Spinal cord (tissue), 10 donors: Measurements from ENCODE around the gene SHC3. TPM values are rescaled to one million over a fixed set of nuclear protein-coding genes. Genes with fewer than 3 reads are reported as not detected.

Source experiments
- DNase-seq, 6 donors: peaks; one replicate each; pipeline versions ENCODE4 v3.0.0 to v3.0.0-alpha.2; 2013 to 2015; ENCODE audit warnings: low spot score in 6 of 6, low read depth in 4 of 6
- H3K27ac ChIP-seq: one replicate; pipeline ENCODE4 v1.5.1; 2013; ENCODE audit warnings: low read depth, low read length, control low read depth
- H3K27me3 ChIP-seq: one replicate; pipeline ENCODE4 v1.6.1; 2013; ENCODE audit warnings: low read length; ENCODE audit not compliant: control insufficient read depth, insufficient read depth
- H3K36me3 ChIP-seq: one replicate; pipeline ENCODE4 v1.6.1; 2013; ENCODE audit warnings: low read length; ENCODE audit not compliant: control insufficient read depth, insufficient read depth
- H3K4me1 ChIP-seq: one replicate; pipeline ENCODE4 v1.6.1; 2013; ENCODE audit warnings: low read length; ENCODE audit not compliant: control insufficient read depth, insufficient read depth
- H3K4me3 ChIP-seq: one replicate; pipeline ENCODE4 v1.5.1; 2013; ENCODE audit warnings: low read depth, low read length, control low read depth
- H3K9me3 ChIP-seq: one replicate; pipeline ENCODE4 v1.6.1; 2013; ENCODE audit warnings: low read length; ENCODE audit not compliant: control insufficient read depth, insufficient read depth
- WGBS: methylation state at CpG from one replicate; pipeline ENCODE4 v1.1.5; 2013; ENCODE audit warnings: missing lambda C conversion rate; ENCODE audit not compliant: insufficient coverage; 5-methylcytosine and 5-hydroxymethylcytosine counted together
- polyA plus RNA-seq, 2 donors: library from polyadenylated mRNA; unstranded; fragments of 120-200 nt; gene quantifications; one replicate each; pipeline ENCODE4 v1.2.1, GENCODE V29; 2013; ENCODE audit not compliant: insufficient read length in 2 of 2
- total RNA-seq, 2 donors: library from RNA; depleted of rRNA in 1 of 2; stranded (reverse); fragments of 120-200 nt in 1 of 2; fragments of >200 nt in 1 of 2; gene quantifications; one replicate each; pipeline versions ENCODE4 v1.2.3 to v1.2.4, GENCODE V29; 2013 to 2014
- donor health status: healthy.

SHC3 gene
- total and polyA plus RNA-seq, 4 donors = 15.5 to 50.3 (median 30.1) TPM

- H3K9me3 ChIP-seq = no peaks in the 10 kb centered on the region
- DNase-seq = peak in 1 of 6 donors; percentile 65
- WGBS = 89% methylated on average over 1 of the region's 4 CpGs
- peak overlapping the region; percentile 25 for H3K27ac ChIP-seq
- peaks cover 68% of the 10 kb centered on the region for H3K4me1 ChIP-seq
- peaks cover 9% of the 10 kb centered on the region for H3K27me3 ChIP-seq
- no peak overlapping the region for H3K4me3 ChIP-seq
- H3K36me3 ChIP-seq = peaks cover 11% of the 10 kb centered on the region
These were observed 181.7 kb downstream of the SHC3 start for GRCh38 chr9:88996921-88997235.

GRCh38 chr9:88996046-88996920 is 182.3 kb downstream of the SHC3 start:
- Histone ChIP-seq H3K27me3 (peaks cover 9% of the 10 kb centered on the region), H3K27ac (peak overlapping the region; percentile 25), H3K36me3 (peaks cover 5% of the 10 kb centered on the region), H3K9me3 (no peaks in the 10 kb centered on the region), H3K4me3 (no peak overlapping the region), H3K4me1 (peaks cover 66% of the 10 kb centered on the region)
- no peak for DNase-seq
- 87% methylated on average over 13 of the region's 14 CpGs for WGBS

- peaks cover 64% of the 10 kb centered on the region for H3K4me1 ChIP-seq
- 71% methylated on average over 3 of the region's 6 CpGs for WGBS
- peak in 2 of 6 donors; percentile 46 to 48 for DNase-seq
- H3K9me3 ChIP-seq = no peaks in the 10 kb centered on the region
- H3K36me3 ChIP-seq = peaks cover 5% of the 10 kb centered on the region
- no peak overlapping the region for H3K27ac ChIP-seq
- H3K27me3 ChIP-seq = peaks cover 9% of the 10 kb centered on the region
- no peak overlapping the region for H3K4me3 ChIP-seq
These were observed 183.0 kb downstream of the SHC3 start for GRCh38 chr9:88995627-88996026.

- peaks cover 64% of the 10 kb centered on the region for H3K4me1 ChIP-seq
- no peak for DNase-seq
- peak overlapping the region; percentile 10 for H3K4me3 ChIP-seq
- peaks cover 9% of the 10 kb centered on the region for H3K27me3 ChIP-seq
- WGBS = no CpG with 5 or more reads among the region's 6 CpGs
- peak overlapping the region; percentile 33 for H3K27ac ChIP-seq
- H3K9me3 ChIP-seq = no peaks in the 10 kb centered on the region
- H3K36me3 ChIP-seq = peaks cover 5% of the 10 kb centered on the region
These were observed 183.4 kb downstream of the SHC3 start for GRCh38 chr9:88995200-88995577.

- Histone ChIP-seq H3K9me3 (no peaks in the 10 kb centered on the region), H3K27me3 (peaks cover 9% of the 10 kb centered on the region), H3K4me1 (peaks cover 64% of the 10 kb centered on the region), H3K4me3 (peak overlapping the region; percentile 72), H3K27ac (peak overlapping the region; percentile 33), H3K36me3 (peaks cover 5% of the 10 kb centered on the region)
- WGBS = 79% methylated on average over 6 of the region's 9 CpGs
- DNase-seq = peak in 1 of 6 donors; percentile 56
These were observed 184.0 kb downstream of the SHC3 start for GRCh38 chr9:88994469-88995199.

GRCh38 chr9:88993871-88994460 is 184.7 kb downstream of the SHC3 start:
- Histone ChIP-seq H3K4me3 (peak overlapping the region; percentile 72), H3K9me3 (no peaks in the 10 kb centered on the region), H3K36me3 (peaks cover 5% of the 10 kb centered on the region), H3K27ac (peak overlapping the region; percentile 10), H3K4me1 (peaks cover 63% of the 10 kb centered on the region), H3K27me3 (peaks cover 9% of the 10 kb centered on the region)
- no peak for DNase-seq
- 91% methylated on average over 10 of the region's 14 CpGs for WGBS

- H3K4me3 ChIP-seq = peak overlapping the region; percentile 72
- peaks cover 56% of the 10 kb centered on the region for H3K4me1 ChIP-seq
- peak overlapping the region; percentile 10 for H3K27ac ChIP-seq
- WGBS = 92% methylated on average over 2 of the region's 2 CpGs
- H3K9me3 ChIP-seq = no peaks in the 10 kb centered on the region
- H3K27me3 ChIP-seq = peaks cover 9% of the 10 kb centered on the region
- no peak for DNase-seq
- H3K36me3 ChIP-seq = peaks cover 5% of the 10 kb centered on the region
These were observed 185.3 kb downstream of the SHC3 start for GRCh38 chr9:88993327-88993726.

- Histone ChIP-seq H3K9me3 (no peaks in the 10 kb centered on the region), H3K36me3 (peaks cover 5% of the 10 kb centered on the region), H3K4me1 (peaks cover 49% of the 10 kb centered on the region), H3K27ac (no peak overlapping the region), H3K4me3 (peak overlapping the region; percentile 72), H3K27me3 (peaks cover 9% of the 10 kb centered on the region)
- no peak for DNase-seq
- WGBS = 29% methylated on average over 1 of the region's 4 CpGs
These were observed 186.1 kb downstream of the SHC3 start for GRCh38 chr9:88992556-88992955.

- Histone ChIP-seq H3K27ac (peak within 1 kb of the TSS; percentile 70), H3K4me1 (peaks cover 39% of the 10 kb centered on the region)
- WGBS = under 1% methylated on average over 65 of the region's 94 CpGs
These were observed 187.3 kb downstream of the SHC3 start, which contains the start of gene S1PR3 for GRCh38 chr9:88991066-88992034. TSS of gene S1PR3 (plus strand) at chr9:88991468. CDS start at chr9:89001201, 9,733 bp downstream.

More at GRCh38 chr9:88991066-88992034, 187.3 kb downstream of the SHC3 start, which contains the start of gene S1PR3:
- no peaks in the 10 kb centered on the region for H3K9me3 ChIP-seq
- peak within 1 kb of the TSS; percentile 72 for H3K4me3 ChIP-seq
- H3K27me3 ChIP-seq = peaks cover 9% of the 10 kb centered on the region
- H3K36me3 ChIP-seq = peaks cover 2% of the 10 kb centered on the region
- peak in 2 of 6 donors; percentile 55 to 83 for DNase-seq
